RWPE1 (cell line): Measurements from ENCODE around the gene MSMB.
"Not testable (repeated sequence)": the region's sequence is repeated elsewhere in the genome, so short reads cannot be mapped to it uniquely, and the experiment has no call there.

Source experiments
- CTCF ChIA-PET: fragments of 350-600 bp; sonication (Branson Sonifier 250); formaldehyde crosslinking; extraction: SDS; loops from one replicate; lab custom pipeline; 2021; lab: Yijun Ruan, JAX
- POLR2A ChIA-PET: fragments of 400-600 bp; formaldehyde crosslinking; extraction: SDS; loops from one replicate; lab custom pipeline; 2020; ENCODE audit warnings: antibody characterized with exemption; ENCODE audit not compliant: low non-redundant PET; lab: Yijun Ruan, JAX
- DNase-seq: peaks from one replicate; pipeline ENCODE4 v3.0.0; 2012; ENCODE audit warnings: low spot score
- H3K27ac ChIP-seq: fragments of 450-650 bp; 2 replicates; pipeline ENCODE4 v1.5.1; 2017
- TF ChIP-seq, protein P1 (sequence below): fragments of 450-650 bp; conservative IDR thresholded peaks from 2 replicates; pipeline ENCODE4 v1.5.1; 2017; ENCODE audit warnings: low read depth, mild to moderate bottlenecking

Gene MSMB

GRCh38 chr10:46057038-46057437 lies 11.0 kb upstream of the MSMB start:
- POLR2A ChIA-PET = no interaction called here
- H3K27ac ChIP-seq = no peak overlapping the region
- TF ChIP-seq, protein P1, sequence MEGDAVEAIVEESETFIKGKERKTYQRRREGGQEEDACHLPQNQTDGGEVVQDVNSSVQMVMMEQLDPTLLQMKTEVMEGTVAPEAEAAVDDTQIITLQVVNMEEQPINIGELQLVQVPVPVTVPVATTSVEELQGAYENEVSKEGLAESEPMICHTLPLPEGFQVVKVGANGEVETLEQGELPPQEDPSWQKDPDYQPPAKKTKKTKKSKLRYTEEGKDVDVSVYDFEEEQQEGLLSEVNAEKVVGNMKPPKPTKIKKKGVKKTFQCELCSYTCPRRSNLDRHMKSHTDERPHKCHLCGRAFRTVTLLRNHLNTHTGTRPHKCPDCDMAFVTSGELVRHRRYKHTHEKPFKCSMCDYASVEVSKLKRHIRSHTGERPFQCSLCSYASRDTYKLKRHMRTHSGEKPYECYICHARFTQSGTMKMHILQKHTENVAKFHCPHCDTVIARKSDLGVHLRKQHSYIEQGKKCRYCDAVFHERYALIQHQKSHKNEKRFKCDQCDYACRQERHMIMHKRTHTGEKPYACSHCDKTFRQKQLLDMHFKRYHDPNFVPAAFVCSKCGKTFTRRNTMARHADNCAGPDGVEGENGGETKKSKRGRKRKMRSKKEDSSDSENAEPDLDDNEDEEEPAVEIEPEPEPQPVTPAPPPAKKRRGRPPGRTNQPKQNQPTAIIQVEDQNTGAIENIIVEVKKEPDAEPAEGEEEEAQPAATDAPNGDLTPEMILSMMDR = no peak
- no peak for DNase-seq
- CTCF ChIA-PET = no interaction called here

- TF ChIP-seq, protein P1 = no peak
- ChIA-PET CTCF (no interaction called here), POLR2A (no interaction called here)
These were observed 9.7 kb upstream of the MSMB start for GRCh38 chr10:46055771-46056170.

DNA sequence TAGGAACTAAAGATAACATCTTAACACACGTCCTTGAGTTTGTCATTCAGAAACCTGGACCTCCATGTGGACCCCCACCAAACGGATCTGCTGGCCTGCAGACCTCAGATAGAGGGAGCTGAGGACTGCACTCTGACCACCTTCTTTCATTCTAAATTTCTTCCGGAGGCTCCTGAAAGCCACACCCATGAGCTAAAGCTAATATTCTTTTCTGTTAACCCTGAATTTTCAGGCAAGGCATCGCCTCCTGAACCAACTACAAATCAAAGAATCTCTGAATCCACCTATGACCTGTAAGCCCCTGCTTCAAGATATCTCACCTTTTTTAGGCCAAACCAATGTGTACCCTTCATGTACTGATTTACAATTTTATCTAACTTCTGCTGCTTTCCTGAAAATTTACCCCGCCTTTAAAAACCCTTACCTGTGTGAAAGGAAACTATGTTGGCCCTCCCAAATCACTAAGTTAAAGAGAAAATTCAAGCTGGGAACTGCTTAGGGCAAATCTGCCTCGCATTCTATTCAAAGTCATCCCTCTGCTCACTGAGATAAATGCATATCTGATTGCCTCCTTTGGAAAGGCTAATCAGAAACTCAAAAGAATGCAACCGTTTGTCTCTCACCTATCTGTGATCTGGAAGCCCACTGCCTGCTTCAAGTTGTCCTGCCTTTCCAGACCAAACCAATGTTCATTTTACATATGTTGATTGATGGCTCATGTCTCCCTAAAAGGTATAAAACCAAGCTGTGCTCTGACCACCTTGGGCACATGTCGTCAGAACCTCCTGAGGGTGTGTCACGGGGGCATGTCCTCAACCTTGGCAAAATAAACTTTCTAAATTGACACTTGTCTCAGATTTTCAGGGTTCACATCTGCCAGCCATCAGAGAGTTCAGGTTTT lies 7.7 kb upstream of the MSMB start:
- H3K27ac ChIP-seq = no peak overlapping the region
- CTCF ChIA-PET = no interaction called here
- DNase-seq = no peak
- TF ChIP-seq, protein P1 = no peak
- POLR2A ChIA-PET = no interaction called here

More at GRCh38 chr10:46055771-46056170, 9.7 kb upstream of the MSMB start:
- no peak for DNase-seq
- H3K27ac ChIP-seq = no peak overlapping the region

DNA sequence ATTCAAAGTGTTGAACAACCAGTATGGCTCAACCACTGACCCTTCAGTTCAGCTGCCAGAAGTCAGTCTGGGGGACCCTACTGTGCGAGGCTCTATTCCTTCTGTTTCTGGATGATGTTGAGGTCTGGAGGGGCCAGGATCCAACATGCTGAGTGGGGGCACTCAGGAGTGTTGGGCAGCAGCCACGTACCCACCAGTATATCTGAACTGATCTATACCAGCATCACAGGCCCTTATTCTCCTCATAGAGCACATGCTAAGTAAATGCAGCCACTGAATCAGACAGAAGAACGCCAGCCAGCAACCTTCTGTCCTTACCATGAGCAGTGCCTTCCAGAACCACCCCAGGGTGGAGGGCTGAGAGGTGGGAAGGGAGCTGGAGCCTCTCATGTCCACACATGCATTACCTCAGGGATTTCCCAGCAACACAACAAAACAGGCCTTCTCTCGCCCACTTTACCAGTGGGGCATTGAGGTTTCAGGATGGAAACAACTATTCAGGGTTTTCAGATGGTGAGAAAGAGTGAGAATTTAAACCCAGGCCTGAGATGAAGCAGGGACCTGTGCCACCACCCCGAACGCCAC lies 6.8 kb upstream of the MSMB start:
- no peak overlapping the region for H3K27ac ChIP-seq
- POLR2A ChIA-PET = no interaction called here
- DNase-seq = no peak
- CTCF ChIA-PET = no interaction called here
- TF ChIP-seq, protein P1 = no peak

DNA sequence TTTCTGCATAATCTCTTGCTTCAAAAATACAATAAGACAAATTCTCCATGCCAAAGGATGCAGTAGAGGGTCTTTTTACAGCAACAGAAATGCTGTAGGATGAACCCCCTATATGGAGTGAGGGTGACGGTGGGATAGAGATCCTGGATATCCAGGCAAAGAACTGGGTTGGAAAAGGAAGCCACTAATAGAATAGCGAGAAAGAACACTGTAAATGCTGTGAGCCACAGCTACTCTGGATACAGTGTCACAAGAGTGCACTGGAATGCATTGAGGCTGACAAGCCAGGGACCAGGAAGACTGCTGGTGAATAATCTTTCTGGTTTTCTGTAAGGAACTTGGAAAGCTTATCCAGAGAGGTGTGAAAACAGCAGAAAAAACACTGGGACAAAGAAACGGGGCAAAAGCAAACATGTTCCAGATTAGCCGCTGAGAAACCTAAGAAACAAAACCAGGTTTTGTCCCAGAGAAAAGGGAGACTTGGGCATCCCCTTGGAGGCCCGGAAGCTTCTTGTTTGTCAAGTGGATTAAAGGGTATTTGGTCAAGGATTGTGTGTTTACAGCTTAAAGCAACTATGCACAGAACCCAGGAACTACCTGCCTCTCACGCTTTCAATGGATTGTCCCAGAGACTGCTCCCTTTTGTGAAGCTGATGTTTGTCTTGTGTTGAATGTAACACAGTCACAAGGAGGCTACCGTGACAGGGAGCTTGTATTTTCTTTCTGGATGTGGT lies 6.2 kb upstream of the MSMB start:
- ChIA-PET POLR2A (no interaction called here), CTCF (no interaction called here)
- TF ChIP-seq, protein P1 = no peak
- DNase-seq = no peak
- no peak overlapping the region for H3K27ac ChIP-seq

GRCh38 chr10:46050941-46051623 lies 5.0 kb upstream of the MSMB start:
- ChIA-PET POLR2A (no interaction called here), CTCF (no interaction called here)
- DNase-seq = no peak
- no peak overlapping the region for H3K27ac ChIP-seq
- TF ChIP-seq, protein P1 = no peak

GRCh38 chr10:46049497-46049831 lies 3.4 kb upstream of the MSMB start:
- H3K27ac ChIP-seq, POLR2A ChIA-PET, DNase-seq, CTCF ChIA-PET: not testable (repeated sequence)
